Adipose tissue (tissue), 3 donors: ENCODE data around the gene DCPS. TPM values are rescaled to one million over a fixed set of nuclear protein-coding genes. Genes with fewer than 3 reads are reported as not detected.
"Not testable (repeated sequence)": the region's sequence is repeated elsewhere in the genome, so short reads cannot be mapped to it uniquely, and the experiment has no call there.

ENCODE experiments used
- H3K27ac ChIP-seq: one replicate; pipeline ENCODE4 v1.5.1; 2013; ENCODE audit warnings: low read depth, low read length
- WGBS, 3 donors: extraction: QIAGEN DNeasy Blood & Tissue Kit; methylation state at CpG; one replicate each; pipeline ENCODE4 v1.1.7; 2013; 5-methylcytosine and 5-hydroxymethylcytosine counted together
- polyA plus RNA-seq, 3 donors: library from polyadenylated mRNA; stranded (reverse); fragments of 200-250 nt; gene quantifications; one replicate each; pipeline ENCODE4 v1.2.3, GENCODE V29; 2013
- donor health status: healthy with polysubstance abuse.
- donor health status: Bipolar disorder and iron deficiency.
- donor health status: healthy.

The DCPS gene
- polyA plus RNA-seq, 3 donors, result 13.5 to 17.4 (median 15.8) TPM

GRCh38 chr11:126282361-126282735 lies 21.5 kb upstream of the DCPS start:
- 0 to 1% (median 1%) methylated on average over 15 of the region's 15 CpGs for WGBS, 3 donors
- no peak overlapping the region for H3K27ac ChIP-seq

GRCh38 chr11:126282736-126283591 lies 20.9 kb upstream of the DCPS start, which contains the start of gene TIRAP:
TIRAP (plus strand) TSS chr11:126283093; CDS start chr11:126290895, 7,802 bp downstream.
- WGBS, 3 donors, result 0% methylated on average over 55 to 82 of the region's 82 CpGs
- peak within 1 kb of the TSS; percentile 77 for H3K27ac ChIP-seq

DNA sequence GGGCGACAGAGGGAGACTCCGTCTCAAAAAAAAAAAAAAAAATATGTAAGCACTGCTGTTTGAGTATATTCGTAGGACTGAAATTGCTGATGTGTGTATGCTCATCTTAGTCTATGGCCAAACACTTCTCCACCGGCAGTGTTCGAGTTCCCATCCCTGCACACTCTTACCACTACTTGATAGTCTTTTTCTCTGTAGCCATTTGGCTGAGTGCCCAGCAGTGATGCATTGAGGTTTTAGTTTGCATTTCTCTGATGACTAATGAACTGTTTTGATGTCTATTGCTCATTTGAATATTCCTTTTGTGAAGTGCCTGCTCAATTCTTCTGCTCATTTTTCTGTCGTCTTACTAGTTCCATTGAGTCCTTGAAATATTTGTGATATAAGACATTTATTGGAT lies 19.0 kb upstream of the DCPS start:
- WGBS, 3 donors, result 50 to 70% (median 57%) methylated on average over 6 of the region's 6 CpGs
- H3K27ac ChIP-seq, result peak overlapping the region; percentile 52

DNA sequence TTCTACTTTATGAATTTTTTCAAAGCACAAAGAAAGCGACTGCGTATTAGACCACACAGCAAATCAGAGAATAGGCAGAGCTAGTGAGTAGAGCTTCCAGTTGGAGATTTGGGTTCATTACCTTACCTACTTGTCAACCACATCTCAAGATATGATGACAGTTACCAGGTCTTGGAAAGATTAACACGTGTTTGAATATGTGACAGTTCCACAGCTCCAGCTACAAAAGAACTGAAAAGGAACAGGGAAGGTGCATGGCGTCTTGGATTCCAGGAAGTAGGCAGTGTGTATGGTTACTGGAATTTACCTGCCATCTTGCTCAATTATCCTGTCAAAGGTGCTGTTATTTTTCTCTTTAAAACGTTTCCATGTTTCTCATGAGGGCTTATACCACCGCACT lies 15.6 kb upstream of the DCPS start:
- H3K27ac ChIP-seq, result no peak overlapping the region
- WGBS, 3 donors, result 79 to 90% (median 85%) methylated on average over 6 of the region's 6 CpGs

DNA sequence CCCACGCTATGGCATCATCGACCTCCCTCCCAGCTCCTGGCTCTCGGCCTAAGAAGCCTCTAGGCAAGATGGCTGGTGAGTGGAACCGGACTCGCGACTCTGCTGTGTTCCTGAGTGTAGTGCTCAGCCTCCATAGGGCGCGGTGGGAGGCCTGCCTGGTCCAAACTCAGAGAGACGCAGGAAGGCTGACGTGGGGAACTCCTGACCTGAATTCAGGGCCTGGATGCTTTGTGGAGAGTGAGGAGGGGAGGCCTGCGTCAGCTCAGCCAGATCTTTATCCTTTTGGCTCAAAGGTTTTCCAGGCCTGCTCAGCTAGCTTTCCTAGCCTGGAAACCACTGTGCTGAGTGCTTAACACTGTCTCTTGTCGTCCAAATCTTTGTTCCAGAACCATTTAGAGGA lies 13.0 kb upstream of the DCPS start:
- 75 to 86% (median 83%) methylated on average over 12 of the region's 12 CpGs for WGBS, 3 donors
- no peak overlapping the region for H3K27ac ChIP-seq

DNA sequence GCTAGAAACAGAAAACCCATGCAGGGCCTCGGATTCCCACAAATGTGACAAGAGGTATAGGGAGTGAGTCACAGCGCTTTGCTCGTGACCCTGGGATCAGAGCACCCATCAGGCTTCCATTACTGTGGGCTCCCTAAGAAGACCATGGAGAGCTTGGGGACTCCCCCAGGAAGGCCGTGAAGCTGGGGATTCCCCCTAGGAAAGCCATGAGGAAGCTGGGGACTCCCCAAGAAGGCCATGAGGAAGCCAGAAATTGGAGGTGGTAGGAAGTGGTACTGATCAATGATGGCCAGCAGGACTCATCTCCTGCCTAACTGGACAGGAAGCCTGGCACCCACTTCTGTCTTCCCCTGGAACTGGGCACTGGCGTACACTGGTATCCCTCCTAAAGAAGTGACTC lies 10.1 kb upstream of the DCPS start:
- WGBS, 3 donors, result 75 to 87% (median 85%) methylated on average over 5 of the region's 5 CpGs
- H3K27ac ChIP-seq, result no peak overlapping the region

DNA sequence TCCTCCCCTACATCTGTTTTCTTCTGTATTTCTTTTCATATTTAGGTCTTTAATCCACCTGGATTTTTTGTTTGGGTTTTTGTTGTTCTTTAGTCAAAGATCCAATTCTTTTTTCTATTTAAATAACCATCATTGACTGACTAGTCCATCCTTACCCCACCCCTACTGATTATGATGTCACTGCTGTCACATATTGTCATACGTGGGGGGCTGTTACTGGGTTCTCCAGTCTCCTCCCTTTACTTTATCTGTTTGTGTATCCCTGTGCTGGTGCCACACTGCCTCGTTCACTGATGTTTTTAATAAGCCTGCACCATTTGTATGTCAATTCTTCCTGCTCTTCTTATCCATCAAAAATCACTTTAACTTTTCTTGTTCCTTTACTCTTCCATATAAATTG lies 6.9 kb upstream of the DCPS start:
- 59 to 80% (median 80%) methylated on average over 2 of the region's 2 CpGs for WGBS, 3 donors

DNA sequence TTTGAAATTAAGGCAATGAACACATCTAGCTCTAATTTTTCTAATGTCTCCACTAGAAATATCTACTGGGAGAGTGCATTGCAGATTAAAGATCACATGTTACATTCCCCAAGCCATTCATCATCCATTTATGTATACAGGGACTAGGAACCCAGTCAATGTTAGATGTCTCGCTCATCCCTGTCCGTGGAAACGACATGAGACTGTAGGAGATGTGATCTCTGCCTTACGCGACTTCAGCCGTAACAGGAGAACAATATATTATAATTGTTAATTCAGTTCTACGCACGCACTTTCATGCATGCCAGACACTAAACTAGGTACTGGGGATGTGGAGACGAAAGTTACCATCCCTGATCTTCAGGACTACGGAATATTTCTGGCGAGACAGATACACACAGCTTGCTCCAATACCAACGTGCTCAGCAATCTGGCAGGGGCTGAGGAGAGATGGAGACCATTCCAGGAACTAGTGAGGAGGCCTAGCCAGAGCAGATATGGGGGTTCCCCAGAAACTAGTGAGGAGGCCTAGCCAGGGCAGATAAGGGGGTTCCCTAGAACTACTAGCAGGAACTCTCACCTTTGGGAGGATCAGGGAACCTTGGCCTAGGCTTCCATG lies 706 bp downstream of the DCPS start:
- H3K27ac ChIP-seq, result no peak overlapping the region
- 33 to 46% (median 42%) methylated on average over 12 of the region's 12 CpGs for WGBS, 3 donors

More for the DNA sequence above, 6.9 kb upstream of the DCPS start:
- H3K27ac ChIP-seq, result no peak overlapping the region

- H3K27ac ChIP-seq, result no peak overlapping the region
- WGBS, 3 donors, result 84 to 95% (median 89%) methylated on average over 4 of the region's 4 CpGs
Measured at GRCh38 chr11:126305699-126306098, 1.8 kb downstream of the DCPS start.

- no peak overlapping the region for H3K27ac ChIP-seq
- WGBS, 3 donors, result 21 to 35% (median 31%) methylated on average over 5 of the region's 5 CpGs
Measured at GRCh38 chr11:126307706-126308105, 3.8 kb downstream of the DCPS start.

GRCh38 chr11:126308271-126308671 lies 4.4 kb downstream of the DCPS start:
- H3K27ac ChIP-seq, result no peak overlapping the region

GRCh38 chr11:126308771-126309170 lies 4.9 kb downstream of the DCPS start:
- H3K27ac ChIP-seq, result not testable (repeated sequence)
- 83 to 98% (median 88%) methylated on average over 4 of the region's 4 CpGs for WGBS, 3 donors

More at GRCh38 chr11:126308271-126308671, 4.4 kb downstream of the DCPS start:
- 59 to 86% (median 85%) methylated on average over 4 of the region's 4 CpGs for WGBS, 3 donors

DNA sequence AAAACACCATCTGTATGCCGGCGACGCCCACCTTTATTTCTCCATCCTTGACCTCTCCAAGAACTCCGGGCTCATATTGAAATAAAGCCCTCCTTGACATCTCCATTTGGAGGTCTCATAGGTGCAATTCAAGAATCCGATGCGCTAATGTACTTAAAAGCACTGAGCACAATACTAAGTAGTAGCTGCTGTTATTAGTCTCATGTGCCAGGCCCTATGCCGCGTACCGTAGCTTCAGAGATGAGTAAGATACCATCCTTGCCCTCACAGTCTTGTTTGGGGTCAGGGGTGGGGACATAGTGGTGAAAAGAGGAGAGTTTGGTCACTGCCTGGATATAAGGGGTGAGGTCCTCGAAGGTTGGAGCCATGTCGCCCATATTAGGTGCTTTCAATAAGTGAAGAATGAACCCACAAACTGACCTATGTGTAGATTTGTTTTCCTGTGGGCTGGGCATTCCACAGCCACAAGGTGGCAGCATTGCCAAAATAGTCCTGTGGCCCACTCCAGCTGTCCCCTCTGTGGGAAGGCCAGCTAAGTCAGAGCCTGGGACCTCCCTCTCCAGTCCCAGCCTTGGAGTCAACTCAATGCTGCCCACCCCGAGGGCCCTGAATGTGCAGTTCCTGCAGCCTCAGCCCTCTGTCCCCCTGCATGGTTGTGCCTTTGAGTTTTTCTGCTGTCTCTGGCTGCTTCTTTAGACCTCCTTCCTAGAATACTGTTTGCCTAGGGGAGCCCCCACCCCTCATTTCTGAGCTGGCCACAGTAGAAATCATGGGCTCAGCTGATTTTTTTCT lies 6.5 kb downstream of the DCPS start:
- 60 to 70% (median 64%) methylated on average over 12 of the region's 12 CpGs for WGBS, 3 donors
- H3K27ac ChIP-seq, result no peak overlapping the region

DNA sequence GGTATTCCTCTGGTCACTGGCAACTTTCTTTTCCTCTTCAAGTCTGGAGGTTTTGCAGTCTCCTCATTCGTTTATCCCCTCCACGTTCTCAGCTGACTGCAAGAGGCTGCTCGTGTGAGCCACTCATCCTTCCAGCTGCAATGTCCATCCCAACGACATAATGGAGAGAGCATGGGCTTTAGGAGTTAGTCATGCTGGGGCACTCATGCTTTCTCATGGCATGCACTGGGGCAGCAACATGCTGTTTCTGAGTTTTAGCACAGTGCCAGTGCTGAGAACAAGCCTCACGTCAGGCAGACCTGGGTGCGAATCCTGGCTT lies 7.1 kb downstream of the DCPS start:
- H3K27ac ChIP-seq, result no peak overlapping the region
- 52 to 80% (median 52%) methylated on average over 6 of the region's 6 CpGs for WGBS, 3 donors

GRCh38 chr11:126311401-126312291 lies 7.8 kb downstream of the DCPS start:
- peak overlapping the region; percentile 54 for H3K27ac ChIP-seq
- whole genome bisulfite sequencing, 3 donors, result 71 to 89% (median 72%) methylated on average over 14 of the region's 14 CpGs

DNA sequence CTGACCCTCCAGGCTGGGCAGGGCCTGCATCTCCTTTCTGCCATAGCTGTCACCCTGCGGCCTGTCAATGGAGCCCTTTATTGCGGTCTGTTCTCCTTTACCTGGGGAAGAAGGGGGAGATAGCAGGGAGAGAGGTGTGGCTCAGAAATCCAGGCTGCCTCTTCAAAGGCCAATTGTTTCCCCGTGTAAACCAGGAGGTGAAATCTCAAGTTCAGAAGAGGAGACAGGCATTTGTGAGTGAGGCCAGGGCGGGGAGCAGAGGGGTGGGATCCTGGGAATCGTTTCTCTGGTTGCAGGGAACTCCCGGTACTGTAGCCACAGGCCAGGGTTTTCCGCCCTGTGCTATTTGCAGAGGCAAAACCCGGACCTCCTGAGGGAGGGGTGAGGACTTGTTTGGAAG lies 9.1 kb downstream of the DCPS start:
- no peak overlapping the region for H3K27ac ChIP-seq
- 66 to 84% (median 74%) methylated on average over 8 of the region's 8 CpGs for WGBS, 3 donors

DNA sequence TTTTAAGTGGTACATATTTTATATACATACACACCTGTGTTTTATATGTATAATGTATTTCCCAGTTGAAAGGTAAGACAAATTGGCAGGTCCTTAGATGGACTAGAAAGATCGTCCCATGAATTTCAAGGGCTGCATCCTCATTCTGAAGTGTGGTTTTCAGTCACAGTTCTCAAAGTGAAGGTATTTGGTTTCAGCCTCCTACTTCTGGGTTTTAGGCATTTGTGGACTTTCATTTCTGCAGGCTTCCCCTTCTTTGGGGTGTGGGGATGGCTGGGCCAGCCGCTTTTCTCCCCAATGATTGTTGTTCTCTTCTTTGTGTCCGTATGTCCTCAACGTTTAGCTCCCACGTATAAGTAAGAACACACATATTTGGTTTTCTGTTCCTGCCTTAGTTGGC lies 10.0 kb downstream of the DCPS start:
- WGBS, 3 donors, result 82 to 97% (median 86%) methylated on average over 5 of the region's 5 CpGs
- H3K27ac ChIP-seq, result no peak overlapping the region

- H3K27ac ChIP-seq, result no peak overlapping the region
- WGBS, 3 donors, result 42 to 60% (median 45%) methylated on average over 1 of the region's 1 CpG
Measured at GRCh38 chr11:126317432-126317755, 13.5 kb downstream of the DCPS start.
